ENCODE results near the gene TRIM50.
A peak's percentile ranks its signal among the peaks of the same experiment; 100 is the strongest.
"Not testable (repeated sequence)": the region's sequence is repeated elsewhere in the genome, so short reads cannot be mapped to it uniquely, and the experiment has no call there.

TRIM50 gene

GRCh38 chr7:73311421-73311820 lies 16.5 kb downstream of the TRIM50 start:
- not testable (repeated sequence) for DNase-seq

- DNase-seq = peak; percentile 88
Observed at GRCh38 chr7:73308665-73309214, 19.1 kb downstream of the TRIM50 start, which contains the start of gene NSUN5. Gene NSUN5 (minus strand): TSS chr7:73308826. CDS start chr7:73308790, 36 bp downstream.

DNA sequence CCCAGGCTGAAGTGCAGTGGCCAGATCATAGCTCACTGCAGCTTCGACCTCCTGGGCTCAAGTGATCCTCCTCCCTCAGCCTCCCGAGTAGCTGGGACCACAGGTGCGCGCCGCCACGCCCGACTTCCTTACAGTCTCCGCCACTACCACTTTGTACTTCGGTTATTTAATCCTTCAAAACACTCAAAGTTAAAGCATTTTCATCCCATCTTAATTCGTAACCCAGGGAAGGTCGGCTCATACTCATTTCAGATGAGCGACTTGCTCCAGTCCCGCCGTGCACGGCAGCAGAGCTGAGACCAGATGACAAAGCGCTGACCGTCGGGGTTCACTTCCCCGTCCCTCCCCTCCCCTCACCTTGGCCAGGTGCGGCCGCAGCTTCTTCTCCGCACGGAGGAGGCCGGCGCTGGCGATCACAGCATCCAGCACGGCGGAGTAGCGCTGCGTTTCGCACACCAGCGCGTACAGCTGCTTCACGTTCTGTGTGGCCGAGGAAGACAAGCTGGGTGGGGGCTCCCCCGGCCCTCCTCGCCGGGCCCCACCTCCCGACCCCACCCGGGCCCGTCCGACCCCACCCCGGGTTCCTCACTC lies 19.7 kb downstream of the TRIM50 start:
- no peak for DNase-seq

- DNase-seq = no peak
Observed at GRCh38 chr7:73307436-73307835, 20.4 kb downstream of the TRIM50 start.

GRCh38 chr7:73304612-73305387 lies 23.1 kb downstream of the TRIM50 start:
- not testable (repeated sequence) for DNase-seq

DNA sequence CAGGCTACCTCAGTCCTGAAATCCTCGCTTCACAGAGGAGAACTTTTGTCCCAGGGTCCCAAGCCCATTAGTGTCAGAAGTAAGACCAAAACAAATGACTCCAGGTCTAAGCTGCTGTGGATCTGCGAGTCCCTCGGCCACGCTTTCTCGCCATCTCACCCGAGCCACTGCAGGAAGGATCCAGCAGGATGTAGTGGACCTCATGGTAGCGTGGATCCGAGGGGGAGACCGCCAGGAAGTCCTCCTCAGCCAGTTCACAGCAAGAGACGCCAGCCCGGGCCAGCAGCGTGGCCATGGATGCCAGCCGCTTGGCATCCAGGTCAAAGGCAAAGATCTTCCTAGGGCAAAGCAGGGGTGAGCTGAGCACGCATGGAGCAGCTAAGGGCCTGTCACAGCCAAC lies 23.8 kb downstream of the TRIM50 start:
- no peak for DNase-seq

GRCh38 chr7:73303546-73303945 lies 24.3 kb downstream of the TRIM50 start:
- no peak for DNase-seq

GRCh38 chr7:73302846-73303245 lies 25.0 kb downstream of the TRIM50 start:
- DNase-seq = not testable (repeated sequence)

- DNase-seq = not testable (repeated sequence)
Observed at GRCh38 chr7:73301108-73301507, 26.8 kb downstream of the TRIM50 start.

DNA sequence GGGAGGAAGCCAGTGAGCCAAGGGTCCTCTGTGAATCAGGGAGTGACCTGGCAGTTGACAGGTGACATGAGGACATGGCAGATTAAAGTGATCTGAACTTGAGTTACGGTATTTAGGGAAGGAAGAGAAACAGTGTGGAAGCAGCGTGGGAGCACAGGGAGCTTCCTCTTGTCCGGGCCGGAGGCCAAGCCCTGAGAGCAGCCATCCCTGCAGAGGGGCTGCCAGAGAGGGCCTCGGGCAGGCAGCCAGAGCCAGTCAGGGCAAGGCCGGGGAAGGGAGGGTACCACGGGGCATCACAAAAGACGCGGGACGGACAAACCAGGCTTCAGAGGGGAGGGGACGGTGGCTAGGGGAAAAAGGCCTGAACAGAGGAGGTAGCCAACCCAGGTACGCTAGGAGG lies 28.1 kb downstream of the TRIM50 start:
- DNase-seq = not testable (repeated sequence)

GRCh38 chr7:73297706-73298105 lies 30.2 kb downstream of the TRIM50 start:
- not testable (repeated sequence) for DNase-seq

DNA sequence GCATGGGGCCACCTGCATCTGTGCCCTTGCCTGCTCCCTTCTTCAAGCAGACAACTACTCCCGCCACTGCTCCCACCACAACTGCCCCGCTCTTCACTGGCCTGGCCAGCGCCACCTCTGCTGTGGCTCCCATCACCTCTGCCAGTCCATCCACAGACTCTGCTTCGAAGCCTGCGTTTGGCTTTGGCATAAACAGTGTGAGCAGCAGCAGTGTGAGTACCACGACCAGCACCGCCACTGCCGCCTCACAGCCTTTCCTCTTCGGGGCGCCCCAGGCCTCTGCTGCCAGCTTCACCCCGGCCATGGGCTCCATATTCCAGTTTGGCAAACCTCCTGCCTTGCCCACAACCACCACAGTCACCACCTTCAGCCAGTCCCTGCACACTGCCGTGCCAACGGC lies 30.6 kb downstream of the TRIM50 start:
- DNase-seq = not testable (repeated sequence)

DNA sequence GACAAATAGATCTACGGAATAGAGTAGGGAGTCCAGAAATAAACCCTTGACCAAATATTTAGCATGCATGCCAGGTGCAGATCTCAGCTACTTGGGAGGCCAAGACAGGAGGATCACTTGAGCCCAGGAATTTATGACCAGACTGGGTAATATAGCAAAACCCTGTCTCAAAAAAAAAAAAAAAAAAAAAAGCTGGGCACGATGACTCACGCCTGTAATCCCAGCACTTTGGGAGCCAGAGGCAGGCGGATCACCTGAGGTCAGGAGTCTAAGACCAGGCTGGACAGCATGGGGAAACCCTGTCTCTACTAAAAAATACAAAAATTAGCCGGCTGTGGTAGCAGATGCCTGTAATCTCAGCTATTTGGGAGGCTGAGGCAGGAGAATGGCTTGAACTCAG lies 50.7 kb downstream of the TRIM50 start:
- DNase-seq = not testable (repeated sequence)

GRCh38 chr7:73267813-73268212 lies 60.1 kb downstream of the TRIM50 start:
- not testable (repeated sequence) for DNase-seq

DNA sequence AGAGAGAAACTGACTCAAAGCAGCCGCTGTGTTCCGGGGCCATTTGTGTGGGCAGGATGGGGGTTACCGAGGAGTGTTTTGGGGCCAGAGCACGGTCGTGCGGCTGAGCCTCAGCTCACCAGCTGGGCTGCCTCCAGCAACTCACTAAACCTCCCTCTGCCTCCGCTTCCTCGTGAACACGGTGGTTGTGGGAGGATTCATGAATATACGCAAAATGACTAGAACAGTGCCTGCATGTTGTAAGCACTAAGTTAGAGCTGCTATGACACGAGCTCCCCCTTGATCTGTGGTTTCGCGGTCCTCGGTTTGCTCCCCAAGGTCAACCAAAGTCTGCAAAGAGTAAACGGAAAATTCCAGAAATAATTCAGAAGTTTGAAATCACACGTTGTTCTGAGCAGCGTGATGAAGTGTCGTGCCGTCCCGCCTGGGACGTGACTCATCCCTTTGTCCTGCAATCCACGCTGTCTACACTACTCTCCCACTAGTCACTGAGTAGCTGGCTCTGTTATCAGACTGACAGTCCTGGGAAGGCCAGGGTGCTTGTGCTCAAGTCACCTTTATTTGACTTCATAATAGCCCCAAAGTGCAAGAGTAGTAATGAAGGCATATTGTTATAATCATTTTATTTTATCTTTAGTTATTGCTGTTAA lies 61.0 kb downstream of the TRIM50 start:
- DNase-seq = not testable (repeated sequence)

All from NCI-H1092 treated with DMSO at 0.1 percent for 48 hours (cell line).